ENCODE results near the gene BCL2L1. TPM values are rescaled to one million over a fixed set of nuclear protein-coding genes. Genes with fewer than 3 reads are reported as not detected.

Gene BCL2L1
- total and polyA plus RNA-seq, 9 donors, result 21.7 to 65.1 (median 40.2) TPM

DNA sequence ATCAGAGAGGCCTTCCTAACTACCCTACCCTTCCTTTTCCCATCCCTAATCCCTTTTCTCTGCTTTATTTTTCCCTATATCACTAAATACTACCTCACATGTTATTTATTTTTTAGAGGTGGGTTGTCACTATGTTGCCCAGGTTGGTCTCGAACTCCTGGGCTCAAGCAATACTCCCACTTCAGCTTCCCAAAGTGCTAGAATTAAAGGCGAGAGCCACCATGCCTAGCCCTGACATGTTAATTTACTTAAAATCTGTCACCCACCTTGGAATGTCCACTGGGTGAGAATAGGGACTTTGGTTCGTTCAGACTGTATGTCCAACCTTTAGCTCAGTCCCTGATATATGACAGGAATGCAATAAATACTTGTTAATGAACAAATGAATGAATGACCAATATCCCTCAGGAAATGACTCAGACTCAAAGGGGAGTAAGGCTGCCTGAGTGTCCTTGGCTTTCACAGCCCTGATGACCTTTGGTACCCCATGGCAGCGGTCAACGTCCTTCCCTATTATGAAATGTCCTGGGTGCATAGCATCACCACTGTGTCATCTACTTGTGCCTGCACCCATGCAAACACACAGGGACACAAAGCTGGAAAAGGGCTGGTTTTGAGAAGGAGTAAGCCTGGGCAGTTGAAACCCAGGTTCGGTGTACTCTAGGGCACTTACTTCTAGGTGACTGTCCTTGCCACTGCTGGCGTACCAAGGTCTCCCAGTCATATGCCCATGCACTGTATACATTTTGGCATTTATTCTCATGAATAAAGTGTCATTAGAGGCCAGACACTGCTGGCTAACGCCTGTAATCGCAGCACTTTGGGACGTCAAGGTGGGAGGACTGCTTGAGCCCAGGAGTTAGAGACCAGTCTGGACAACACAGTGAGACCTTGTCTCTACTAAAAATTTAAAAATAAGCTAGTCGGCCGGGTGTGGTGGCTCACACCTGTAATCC, 26.5 kb downstream of the BCL2L1 start:
- no peaks in the 10 kb centered on the region for H3K36me3 ChIP-seq
- intact Hi-C loops (cut with DNase I), result no loop called here
- WGBS, 3 donors, result 85 to 89% (median 88%) methylated on average over 12 of the region's 12 CpGs
- TF ChIP-seq POLR2A (IDR thresholded peaks at IDR 0.05), result no peak
- no peaks in the 10 kb centered on the region for H3K9me3 ChIP-seq
- H3K4me3 ChIP-seq, result no peak overlapping the region
- H3K4me1 ChIP-seq (ENCODE audit: insufficient read depth), result peaks cover 13% of the 10 kb centered on the region
- H3K27me3 ChIP-seq, result no peaks in the 10 kb centered on the region
- DNase-seq, result no peak
- H3K27ac ChIP-seq, result no peak overlapping the region

- Histone ChIP-seq H3K27ac (no peak overlapping the region), H3K9me3 (no peaks in the 10 kb centered on the region), H3K27me3 (no peaks in the 10 kb centered on the region), H3K4me1 (ENCODE audit: insufficient read depth) (peaks cover 11% of the 10 kb centered on the region), H3K36me3 (no peaks in the 10 kb centered on the region), H3K4me3 (no peak overlapping the region)
- TF ChIP-seq, protein P1, sequence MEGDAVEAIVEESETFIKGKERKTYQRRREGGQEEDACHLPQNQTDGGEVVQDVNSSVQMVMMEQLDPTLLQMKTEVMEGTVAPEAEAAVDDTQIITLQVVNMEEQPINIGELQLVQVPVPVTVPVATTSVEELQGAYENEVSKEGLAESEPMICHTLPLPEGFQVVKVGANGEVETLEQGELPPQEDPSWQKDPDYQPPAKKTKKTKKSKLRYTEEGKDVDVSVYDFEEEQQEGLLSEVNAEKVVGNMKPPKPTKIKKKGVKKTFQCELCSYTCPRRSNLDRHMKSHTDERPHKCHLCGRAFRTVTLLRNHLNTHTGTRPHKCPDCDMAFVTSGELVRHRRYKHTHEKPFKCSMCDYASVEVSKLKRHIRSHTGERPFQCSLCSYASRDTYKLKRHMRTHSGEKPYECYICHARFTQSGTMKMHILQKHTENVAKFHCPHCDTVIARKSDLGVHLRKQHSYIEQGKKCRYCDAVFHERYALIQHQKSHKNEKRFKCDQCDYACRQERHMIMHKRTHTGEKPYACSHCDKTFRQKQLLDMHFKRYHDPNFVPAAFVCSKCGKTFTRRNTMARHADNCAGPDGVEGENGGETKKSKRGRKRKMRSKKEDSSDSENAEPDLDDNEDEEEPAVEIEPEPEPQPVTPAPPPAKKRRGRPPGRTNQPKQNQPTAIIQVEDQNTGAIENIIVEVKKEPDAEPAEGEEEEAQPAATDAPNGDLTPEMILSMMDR (IDR thresholded peaks at IDR 0.05), result no peak
- no peak for TF ChIP-seq EP300 (IDR thresholded peaks at IDR 0.05)
- no peak for TF ChIP-seq POLR2A (IDR thresholded peaks at IDR 0.05)
- 84 to 97% (median 90%) methylated on average over 5 of the region's 5 CpGs for WGBS, 3 donors
- intact Hi-C loops (cut with DNase I), result no loop called here
- no peak for DNase-seq
Observed at GRCh38 chr20:31694842-31695593, 27.6 kb downstream of the BCL2L1 start.

GRCh38 chr20:31693987-31694661, 28.5 kb downstream of the BCL2L1 start:
- H3K27ac ChIP-seq, result no peak overlapping the region
- no peak for TF ChIP-seq POLR2A (IDR thresholded peaks at IDR 0.05)
- TF ChIP-seq, protein P1 (IDR thresholded peaks at IDR 0.05), result no peak
- no peak for TF ChIP-seq EP300 (IDR thresholded peaks at IDR 0.05)
- H3K27me3 ChIP-seq, result no peaks in the 10 kb centered on the region
- H3K4me1 ChIP-seq (ENCODE audit: insufficient read depth), result peaks cover 9% of the 10 kb centered on the region
- no peaks in the 10 kb centered on the region for H3K36me3 ChIP-seq
- WGBS, 3 donors, result 58 to 63% (median 62%) methylated on average over 4 of the region's 4 CpGs
- intact Hi-C loops (cut with DNase I), result no loop called here
- no peaks in the 10 kb centered on the region for H3K9me3 ChIP-seq
- no peak overlapping the region for H3K4me3 ChIP-seq
- no peak for DNase-seq

- TF ChIP-seq POLR2A (IDR thresholded peaks at IDR 0.05) (no peak), EP300 (IDR thresholded peaks at IDR 0.05) (no peak)
- TF ChIP-seq, protein P1 (IDR thresholded peaks at IDR 0.05), result no peak
- H3K27me3 ChIP-seq, result no peaks in the 10 kb centered on the region
- H3K27ac ChIP-seq, result no peak overlapping the region
- H3K36me3 ChIP-seq, result no peaks in the 10 kb centered on the region
- intact Hi-C loops (cut with DNase I), result no loop called here
- 87 to 90% (median 89%) methylated on average over 6 of the region's 6 CpGs for WGBS, 3 donors
- no peak overlapping the region for H3K4me3 ChIP-seq
- no peak for DNase-seq
- peaks cover 7% of the 10 kb centered on the region for H3K4me1 ChIP-seq (ENCODE audit: insufficient read depth)
- no peaks in the 10 kb centered on the region for H3K9me3 ChIP-seq
Observed at GRCh38 chr20:31693402-31693801, 29.3 kb downstream of the BCL2L1 start.

Data from ovary (tissue), 9 donors.